Brain microvascular endothelial cell (primary cell): Measurements from ENCODE around the gene RNF123.

Experiments used
- DNase-seq: peaks from one replicate; pipeline ENCODE4 v3.0.0-alpha.2; 2020
- H3K27ac ChIP-seq: fragments of 250-450 bp; sonication (Bioruptor Pico); 2 replicates; pipeline ENCODE4 v1.5.1; 2020; ENCODE audit warnings: mild to moderate bottlenecking, moderate library complexity
- H3K27me3 ChIP-seq: fragments of 250-450 bp; sonication (Bioruptor Pico); replicated peaks from 2 replicates; pipeline ENCODE4 v1.5.1; 2020; ENCODE audit warnings: mild to moderate bottlenecking
- H3K36me3 ChIP-seq: fragments of 250-450 bp; sonication (Bioruptor Pico); replicated peaks from 2 replicates; pipeline ENCODE4 v1.5.1; 2020; ENCODE audit warnings: mild to moderate bottlenecking
- H3K4me3 ChIP-seq: 2 replicates; pipeline ENCODE4 v1.5.1; 2011; ENCODE audit warnings: low read depth, mild to moderate bottlenecking, control low read depth, low read length, moderate library complexity
- CTCF ChIP-seq: IDR thresholded peaks from 2 replicates; pipeline ENCODE4 v1.5.1; 2011; ENCODE audit warnings: low read depth, mild to moderate bottlenecking, moderate library complexity, low read length, control low read depth, inconsistent platforms; ENCODE audit errors: missing control alignments
- in situ Hi-C: cut with HindIII; loops from 2 replicates; pipeline ENCODE4 v1.10.0; 2017; ENCODE audit warnings: low sequenced_read_pairs, low pct_ligation_motif_present

Gene RNF123

GRCh38 chr3:49721896-49722781 lies 32.8 kb downstream of the RNF123 start:
- Histone ChIP-seq H3K36me3 (peaks cover 29% of the 10 kb centered on the region), H3K4me3 (peak overlapping the region; percentile 100), H3K27me3 (no peaks in the 10 kb centered on the region), H3K27ac (no peak overlapping the region)
- TF ChIP-seq CTCF = no peak
- no peak for DNase-seq
- in situ Hi-C loops = no loop called here

- H3K27ac ChIP-seq = no peak overlapping the region
- in situ Hi-C loops = no loop called here
- no peaks in the 10 kb centered on the region for H3K27me3 ChIP-seq
- H3K36me3 ChIP-seq = peaks cover 36% of the 10 kb centered on the region
- TF ChIP-seq CTCF = no peak
- no peak for DNase-seq
- peak overlapping the region; percentile 100 for H3K4me3 ChIP-seq
Observed at GRCh38 chr3:49722896-49723295, 33.5 kb downstream of the RNF123 start.

- Histone ChIP-seq H3K4me3 (peak overlapping the region; percentile 100), H3K36me3 (peaks cover 38% of the 10 kb centered on the region), H3K27me3 (no peaks in the 10 kb centered on the region), H3K27ac (peak overlapping the region; percentile 92)
- in situ Hi-C loops = no loop called here
- TF ChIP-seq CTCF = no peak
- DNase-seq = peak; percentile 41
Observed at GRCh38 chr3:49723296-49723627, 33.9 kb downstream of the RNF123 start.

- TF ChIP-seq CTCF = no peak
- H3K4me3 ChIP-seq = peak within 1 kb of the TSS; percentile 100
- H3K27me3 ChIP-seq = no peaks in the 10 kb centered on the region
- peaks cover 38% of the 10 kb centered on the region for H3K36me3 ChIP-seq
- peak within 1 kb of the TSS; percentile 92 for H3K27ac ChIP-seq
- peak; percentile 96 for DNase-seq
- in situ Hi-C loops = no loop called here
Observed at GRCh38 chr3:49723628-49724551, 34.5 kb downstream of the RNF123 start, which contains the start of gene GMPPB. Gene GMPPB (minus strand): TSS chr3:49723951. CDS start chr3:49723726, 225 bp downstream.

GRCh38 chr3:49724586-49724985 lies 35.2 kb downstream of the RNF123 start:
- Histone ChIP-seq H3K27ac (peak overlapping the region; percentile 85), H3K27me3 (no peaks in the 10 kb centered on the region), H3K4me3 (peak overlapping the region; percentile 66), H3K36me3 (peaks cover 38% of the 10 kb centered on the region)
- no peak for TF ChIP-seq CTCF
- in situ Hi-C loops = no loop called here
- DNase-seq = no peak
